ENCODE data around the gene QSER1.
A peak's percentile ranks its signal among the peaks of the same experiment; 100 is the strongest.
"Not testable (repeated sequence)": the region's sequence is repeated elsewhere in the genome, so short reads cannot be mapped to it uniquely, and the experiment has no call there.

Gene QSER1

GRCh38 chr11:32892355-32893092, at the start of gene QSER1:
TSS of gene QSER1 (plus strand) at chr11:32892811. CDS start at chr11:32893126, 315 bp downstream.
- DNase-seq, result peak; percentile 61

- no peak for DNase-seq
Observed at GRCh38 chr11:32843544-32843943, 49.1 kb upstream of the QSER1 start.

GRCh38 chr11:32847511-32847910, 45.1 kb upstream of the QSER1 start:
- DNase-seq, result no peak

GRCh38 chr11:32849761-32850160, 42.9 kb upstream of the QSER1 start:
- DNase-seq, result no peak

GRCh38 chr11:32851251-32851650, 41.4 kb upstream of the QSER1 start:
- DNase-seq, result no peak

- DNase-seq, result no peak
Observed at GRCh38 chr11:32852207-32852606, 40.4 kb upstream of the QSER1 start.

GRCh38 chr11:32855601-32856000, 37.0 kb upstream of the QSER1 start:
- DNase-seq, result no peak

- DNase-seq, result no peak
Observed at GRCh38 chr11:32858731-32859130, 33.9 kb upstream of the QSER1 start.

GRCh38 chr11:32861850-32862577, 30.6 kb upstream of the QSER1 start:
- DNase-seq, result no peak

- DNase-seq, result no peak
Observed at GRCh38 chr11:32864555-32864954, 28.1 kb upstream of the QSER1 start.

- DNase-seq, result not testable (repeated sequence)
Observed at GRCh38 chr11:32868752-32869151, 23.9 kb upstream of the QSER1 start.

- no peak for DNase-seq
Observed at GRCh38 chr11:32870676-32871075, 21.9 kb upstream of the QSER1 start.

- DNase-seq, result no peak
Observed at GRCh38 chr11:32874132-32874531, 18.5 kb upstream of the QSER1 start.

GRCh38 chr11:32881286-32881685, 11.3 kb upstream of the QSER1 start:
- no peak for DNase-seq

GRCh38 chr11:32883421-32883820, 9.2 kb upstream of the QSER1 start:
- DNase-seq, result no peak

GRCh38 chr11:32884023-32884422, 8.6 kb upstream of the QSER1 start:
- DNase-seq, result no peak

GRCh38 chr11:32884770-32885384, 7.7 kb upstream of the QSER1 start:
- DNase-seq, result no peak

- no peak for DNase-seq
Observed at GRCh38 chr11:32885556-32885955, 7.1 kb upstream of the QSER1 start.

- DNase-seq, result no peak
Observed at GRCh38 chr11:32886180-32886579, 6.4 kb upstream of the QSER1 start.

- not testable (repeated sequence) for DNase-seq
Observed at GRCh38 chr11:32887707-32888383, 4.8 kb upstream of the QSER1 start.

GRCh38 chr11:32888384-32888710, 4.3 kb upstream of the QSER1 start:
- DNase-seq, result not testable (repeated sequence)

GRCh38 chr11:32888805-32889204, 3.8 kb upstream of the QSER1 start:
- DNase-seq, result no peak

GRCh38 chr11:32890843-32891656, 1.6 kb upstream of the QSER1 start:
- no peak for DNase-seq

Measured in NCI-H2029 (cell line).